ENCODE data around the gene RAB30.

- peak; percentile 56 to 92 (median 68) for TF ChIP-seq CTCF (IDR thresholded peaks at IDR 0.05)
- no peak for TF ChIP-seq POLR2A (IDR thresholded peaks at IDR 0.05)
Observed at GRCh38 chr11:82927264-82927880, 144.3 kb downstream of the RAB30 start.
